A549 treated with AZD2906 at 1 μM for 4 hours (cell line): ENCODE results near the gene MACROH2A1. TPM values are rescaled to one million over a fixed set of nuclear protein-coding genes. Genes with fewer than 3 reads are reported as not detected.

Source experiments
- total RNA-seq: library from RNA; stranded (reverse); fragments of 200-300 nt; extraction: Qiagen RNA extraction; gene quantifications from 5 replicates; pipeline ENCODE4 v1.2.3, GENCODE V29; 2022

MACROH2A1 gene
- total RNA-seq, result 172 to 199 TPM (median 195 TPM) in 5 replicates

GRCh38 chr5:135398855-135399793 is at the start of gene MACROH2A1:
MACROH2A1 (minus strand) TSS chr5:135399231; CDS start chr5:135389093, 10,138 bp downstream.

GRCh38 chr5:135447298-135447929 is 48.4 kb upstream of the MACROH2A1 start, which contains the start of gene DCANP1:
DCANP1 (minus strand) TSS chr5:135447348; CDS start chr5:135447108, 240 bp downstream.

Other genes with a start within 250 kb of the MACROH2A1 start
- not detected in 5 replicates for gene DCANP1, start 48.1 kb upstream of the MACROH2A1 start, total RNA-seq
- not detected in 5 replicates for gene TIFAB, start 53.1 kb upstream of the MACROH2A1 start, total RNA-seq
- gene NEUROG1, start 136.7 kb upstream of the MACROH2A1 start, total RNA-seq, result not detected in 5 replicates
- 0.09 to 0.38 TPM (median 0.27 TPM) in 5 replicates for gene CXCL14, start 179.8 kb upstream of the MACROH2A1 start, total RNA-seq